HG03432 (cell line): Measurements from ENCODE around the gene SERTAD4.

Experiments
- ATAC-seq: cut with Tn5 transposase; IDR thresholded peaks from one replicate; pipeline ENCODE4 v1.9.1; 2021; ENCODE audit warnings: mild to moderate bottlenecking, moderate library complexity; ENCODE audit not compliant: unreplicated experiment

Gene SERTAD4

DNA sequence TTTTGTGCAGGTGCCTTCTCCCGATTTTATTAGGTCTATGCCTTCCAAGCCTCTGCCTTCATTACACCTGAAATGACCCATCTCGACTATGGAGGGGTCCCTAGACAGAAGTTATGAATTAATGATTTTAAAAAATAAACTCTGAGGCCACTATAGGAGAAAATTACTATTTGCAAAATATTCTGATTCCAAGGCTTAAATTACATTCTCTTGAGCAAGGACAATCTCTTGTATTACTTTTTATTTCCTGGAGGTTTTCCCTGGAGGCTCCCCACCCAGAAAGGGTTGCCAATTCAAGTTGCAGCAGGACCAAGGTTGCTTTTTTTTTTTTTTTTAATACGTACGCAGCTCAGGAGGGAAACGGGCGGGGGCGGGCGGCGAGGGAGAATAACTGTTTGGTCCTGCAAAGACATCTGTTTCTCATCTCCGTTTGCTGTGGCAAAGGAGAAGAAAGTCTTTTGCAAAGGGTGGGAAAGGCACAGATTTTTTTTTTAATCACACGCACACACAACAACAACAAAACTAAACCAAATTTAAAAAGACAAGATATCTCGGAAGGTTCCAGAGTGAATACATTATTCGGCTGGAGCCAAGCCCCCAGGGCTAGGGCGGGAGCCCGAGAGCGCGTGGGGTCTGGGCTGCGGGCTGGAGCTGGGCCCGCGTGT lies 618 bp upstream of the SERTAD4 start:
- no peak for ATAC-seq

DNA sequence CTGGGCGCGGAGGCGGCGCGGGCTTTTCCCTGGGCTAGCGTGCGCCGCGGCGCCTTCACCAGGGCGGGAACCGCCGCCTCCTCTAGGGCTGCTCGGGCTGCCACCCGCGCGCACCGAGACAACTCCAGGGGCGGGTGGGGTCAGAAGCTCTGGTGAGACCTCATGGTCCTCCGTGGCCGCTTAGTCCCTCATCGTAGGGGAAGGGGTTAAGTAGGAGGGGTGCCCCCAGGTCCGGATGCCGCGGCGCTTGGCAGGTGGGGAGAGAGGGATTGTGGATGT lies 559 bp downstream of the SERTAD4 start:
- no peak for ATAC-seq

DNA sequence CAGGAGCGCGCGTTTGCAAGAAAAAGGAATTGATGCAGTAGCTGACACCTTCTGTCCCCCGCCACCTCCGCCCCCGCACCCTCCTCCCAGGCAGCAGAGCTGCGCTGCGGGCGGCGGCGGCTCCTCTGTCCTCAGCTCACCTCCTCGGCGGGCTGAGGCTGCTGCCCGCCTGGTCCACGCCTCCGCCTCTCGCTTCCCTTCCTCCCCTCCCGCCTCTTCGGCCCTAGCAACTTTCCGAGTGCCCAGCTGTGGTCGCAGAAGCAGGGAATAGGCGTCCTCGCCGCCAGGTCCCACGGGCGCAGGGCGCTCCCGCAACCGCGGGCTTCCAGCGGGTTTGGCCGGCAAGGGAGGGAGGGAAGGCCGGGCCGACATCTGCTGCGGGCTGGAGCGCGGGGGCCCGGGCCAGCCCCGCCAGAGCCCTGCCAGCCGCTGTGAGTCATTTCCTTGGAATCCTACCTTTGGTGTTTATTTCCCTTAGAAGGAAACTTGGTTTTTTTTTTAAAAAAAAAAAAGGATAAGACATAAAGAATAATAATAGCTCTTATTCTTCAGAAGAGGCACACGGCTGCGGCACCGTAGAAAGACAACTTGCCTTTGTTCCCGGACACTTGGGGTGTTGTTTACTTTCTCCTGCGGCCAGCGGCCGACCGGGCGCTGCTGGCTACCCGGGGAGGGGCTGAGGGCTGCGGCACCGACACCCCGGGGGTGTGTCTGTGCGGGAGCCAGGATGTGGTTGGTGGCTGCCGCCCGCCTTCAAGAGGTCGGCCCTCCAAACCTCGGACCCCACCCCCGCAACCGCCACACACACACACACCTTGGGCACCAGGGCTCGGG lies 1.1 kb downstream of the SERTAD4 start:
- ATAC-seq: no peak

DNA sequence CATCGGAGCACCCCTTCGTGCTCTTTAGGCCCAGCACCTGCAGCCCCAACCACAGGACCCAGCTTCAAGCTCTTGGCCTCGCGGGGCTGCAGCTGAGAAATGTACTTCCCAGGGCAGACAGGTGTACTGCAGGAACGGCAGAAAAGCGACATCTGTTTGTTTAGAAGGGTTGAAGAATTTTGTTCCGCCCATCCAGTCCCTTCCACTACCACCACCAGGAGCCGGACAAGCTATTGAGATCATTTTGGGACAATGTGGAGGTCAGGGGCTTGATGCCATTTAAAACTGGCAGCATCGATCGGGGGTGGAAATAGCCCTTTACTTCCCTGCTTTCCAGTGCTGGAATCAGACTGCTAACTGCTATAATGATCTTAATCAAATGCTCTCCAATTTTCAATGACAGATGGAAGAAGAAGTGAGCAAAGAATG lies 1.7 kb downstream of the SERTAD4 start:
- ATAC-seq: no peak

DNA sequence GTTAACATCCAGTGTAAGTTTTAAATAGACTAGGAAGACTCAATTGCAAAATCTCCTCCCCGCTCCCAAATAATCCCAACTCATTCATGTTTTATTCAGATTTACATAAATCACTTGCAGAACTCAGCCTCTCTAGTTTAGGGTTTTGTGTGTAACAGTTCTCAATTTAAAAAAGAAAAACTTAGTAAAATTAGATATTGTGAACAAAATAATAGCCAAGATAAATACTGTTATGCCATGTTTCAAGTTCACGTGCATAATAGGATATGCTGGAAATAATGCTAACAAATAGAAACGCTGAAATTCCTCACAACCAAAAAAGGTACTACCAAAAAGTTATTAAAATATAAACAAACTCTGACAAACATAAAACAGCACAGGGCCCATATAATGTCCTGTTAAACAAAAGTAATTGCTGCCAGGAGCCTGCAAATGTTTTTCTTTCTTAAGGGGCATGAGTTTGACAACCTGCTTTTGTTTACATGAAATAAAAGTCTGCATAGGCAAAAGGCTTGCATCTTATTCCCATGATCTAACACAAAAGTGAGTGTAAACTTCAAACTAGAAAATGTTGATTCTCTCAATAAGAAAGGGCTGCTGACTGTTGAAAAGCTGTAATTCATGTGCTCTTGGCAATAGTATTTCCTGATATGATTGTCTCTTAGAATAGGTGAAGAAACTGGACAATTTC lies 2.9 kb downstream of the SERTAD4 start:
- no peak for ATAC-seq

DNA sequence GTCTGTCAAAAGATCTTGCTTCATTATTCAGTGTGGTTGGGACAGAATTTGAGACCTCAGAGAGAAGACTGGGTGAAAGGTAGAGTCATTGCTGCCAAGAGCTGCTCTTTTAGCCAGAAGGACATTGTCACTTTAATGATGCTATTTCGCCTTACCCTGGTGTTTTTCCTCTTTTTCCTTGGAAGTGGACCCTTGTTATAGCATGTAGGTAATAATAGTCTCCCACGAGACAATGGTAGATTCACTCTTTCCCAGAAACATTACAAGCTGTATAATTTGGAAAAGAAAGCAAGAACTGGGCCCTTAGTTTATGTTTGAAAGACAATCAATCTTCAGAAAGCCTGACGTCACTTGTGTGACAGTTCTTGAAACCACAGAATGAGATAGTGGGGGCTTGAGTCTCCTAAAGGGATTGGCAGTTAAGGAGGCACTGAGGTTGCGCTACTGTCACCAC lies 3.8 kb downstream of the SERTAD4 start:
- no peak for ATAC-seq

DNA sequence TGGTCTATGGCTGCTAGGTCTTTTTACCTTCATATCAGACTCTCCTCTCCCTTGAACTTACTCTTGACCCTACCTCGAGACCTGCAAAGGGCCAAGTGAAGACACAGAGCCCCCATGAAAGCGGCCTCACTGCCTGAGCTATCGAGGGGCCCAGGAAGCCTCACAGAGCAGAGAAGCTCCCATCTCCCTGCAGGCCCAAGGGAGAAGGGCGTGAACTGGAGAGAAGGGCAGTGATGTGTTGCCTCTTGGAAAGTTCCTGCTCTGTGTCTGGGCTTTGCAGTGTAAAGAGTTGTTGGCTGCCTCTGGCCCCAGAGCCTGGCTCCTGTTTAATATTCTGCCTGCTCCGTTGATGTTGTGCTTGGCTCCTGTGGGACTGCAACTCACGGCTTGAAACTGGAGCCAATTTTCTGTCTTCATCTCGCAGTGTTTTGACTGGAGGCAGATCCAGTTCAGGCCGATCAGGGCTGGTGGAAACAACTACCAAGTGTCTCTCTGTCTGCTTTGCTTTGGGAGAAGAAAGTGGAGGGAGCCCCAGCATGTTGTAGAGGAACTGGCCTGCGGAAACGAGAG lies 4.3 kb downstream of the SERTAD4 start:
- ATAC-seq: no peak

DNA sequence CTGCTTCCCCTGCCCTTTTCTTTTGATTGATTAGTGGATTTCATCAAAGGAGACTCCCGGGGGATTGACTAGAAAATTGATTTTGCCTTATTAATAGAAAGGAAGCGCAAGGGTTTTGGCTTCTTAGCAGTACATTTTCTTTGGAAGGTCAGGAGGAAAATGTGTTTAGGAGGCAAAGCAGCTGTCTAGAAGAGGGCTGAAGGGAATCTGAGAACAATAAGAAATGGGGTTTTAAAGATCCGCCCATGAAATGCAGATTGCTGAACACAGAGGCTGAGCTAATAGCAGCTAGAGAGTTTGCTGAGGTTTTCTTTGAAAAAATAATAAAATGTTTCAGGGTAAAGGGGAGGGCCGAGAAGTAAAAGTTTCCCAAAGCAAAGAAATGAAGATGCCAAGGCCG lies 4.9 kb downstream of the SERTAD4 start:
- ATAC-seq: no peak

DNA sequence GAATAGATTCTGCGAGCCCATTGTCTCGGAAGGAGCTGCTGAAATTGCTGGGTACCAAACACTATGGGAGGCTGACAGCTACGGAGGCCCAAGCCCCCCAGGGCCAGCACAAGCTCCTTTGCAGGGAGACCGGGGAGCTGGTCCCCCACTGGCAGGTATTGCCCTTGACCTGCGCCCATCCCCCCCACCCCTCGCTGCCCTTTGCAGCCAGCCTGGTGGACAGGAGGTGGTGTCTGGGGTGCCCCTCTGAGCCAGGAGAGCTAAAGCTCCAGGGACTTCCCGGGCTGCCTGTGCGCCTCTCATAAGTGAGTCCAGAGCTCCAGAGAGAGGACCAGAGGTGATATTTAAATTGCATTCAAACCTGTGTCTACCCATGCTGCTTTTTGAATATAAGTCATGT lies 5.4 kb downstream of the SERTAD4 start:
- ATAC-seq: no peak

DNA sequence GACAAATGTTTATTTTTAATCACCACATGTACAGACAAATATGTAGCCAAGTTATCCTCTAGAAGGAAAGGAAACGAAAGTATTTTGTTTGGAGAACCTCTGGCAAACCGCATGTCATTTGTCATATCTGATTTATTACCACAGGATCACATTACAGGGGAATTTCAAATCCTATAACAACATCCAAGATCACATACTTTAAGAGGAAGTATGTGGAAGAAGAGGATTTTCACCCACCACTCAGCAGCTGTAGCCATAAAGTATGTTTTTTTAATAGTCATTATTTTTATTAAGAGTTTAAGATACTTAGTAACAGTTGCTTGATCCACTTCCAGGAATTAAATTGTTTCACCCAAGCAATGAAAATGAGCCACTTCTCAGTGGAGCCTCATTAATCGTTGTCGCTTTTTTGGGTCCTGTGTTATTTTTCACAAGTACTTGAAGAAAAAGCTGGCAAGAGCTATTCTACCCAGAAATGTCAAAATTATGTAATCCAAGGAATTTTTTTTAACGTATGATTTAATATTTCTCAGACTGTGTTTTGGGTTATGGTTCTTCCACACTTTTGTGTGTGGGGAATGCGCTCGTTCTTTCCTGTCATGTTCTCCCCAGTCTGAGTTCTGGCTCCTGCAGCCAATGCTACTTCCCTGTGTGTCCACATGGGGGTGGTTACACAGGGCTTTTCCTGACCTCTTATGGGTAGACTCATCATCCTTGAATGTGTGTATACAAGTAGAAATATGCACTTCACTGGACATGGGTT lies 6.9 kb downstream of the SERTAD4 start:
- ATAC-seq: no peak

DNA sequence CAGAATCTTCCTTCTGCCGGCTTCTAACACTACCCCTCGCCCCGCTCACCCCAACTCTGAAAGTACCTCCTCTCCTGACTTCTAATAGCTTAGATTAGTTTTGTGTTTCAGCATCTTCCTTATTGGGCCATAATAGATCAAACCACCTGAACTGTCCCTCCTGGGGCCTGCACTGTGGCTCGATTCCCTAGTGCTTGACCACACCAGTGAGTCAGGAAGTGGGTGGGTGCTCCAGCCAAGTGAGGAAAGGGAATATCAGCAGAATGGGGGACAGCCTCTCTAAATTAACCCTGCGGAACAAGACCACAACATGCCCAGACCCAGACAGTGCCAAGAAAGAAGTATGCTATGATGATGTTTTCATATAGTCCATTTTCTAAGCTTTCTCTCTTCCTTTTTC lies 8.5 kb downstream of the SERTAD4 start:
- ATAC-seq: no peak

DNA sequence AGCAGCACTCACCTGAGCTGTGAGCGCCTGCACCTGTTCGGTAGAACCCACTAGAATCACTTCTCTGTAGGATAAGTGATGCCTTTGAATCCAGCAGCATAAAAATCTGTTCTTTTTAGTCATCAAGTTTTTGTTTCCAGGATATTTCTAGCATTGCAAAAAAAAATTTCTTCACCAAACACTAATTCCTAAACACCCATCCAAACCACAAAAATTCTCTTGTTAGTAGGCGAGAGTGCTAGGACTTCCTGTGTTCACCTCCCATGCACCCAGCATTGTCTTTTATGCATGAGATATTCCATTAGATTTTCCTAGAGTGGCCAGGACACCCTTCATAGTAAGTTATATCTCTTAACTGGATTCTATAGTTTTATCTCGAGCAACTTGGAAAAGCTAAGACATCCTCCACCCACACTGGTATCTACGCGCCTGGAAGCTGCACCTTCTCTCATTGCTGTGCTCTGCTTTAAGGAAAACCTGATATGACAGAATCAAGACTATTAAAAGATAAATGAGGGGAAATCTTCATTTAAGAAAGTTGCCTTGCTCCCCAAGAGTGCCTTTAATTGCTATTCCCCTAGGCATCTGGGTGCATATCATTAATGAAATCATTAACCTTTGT lies 12.3 kb downstream of the SERTAD4 start:
- ATAC-seq: no peak

DNA sequence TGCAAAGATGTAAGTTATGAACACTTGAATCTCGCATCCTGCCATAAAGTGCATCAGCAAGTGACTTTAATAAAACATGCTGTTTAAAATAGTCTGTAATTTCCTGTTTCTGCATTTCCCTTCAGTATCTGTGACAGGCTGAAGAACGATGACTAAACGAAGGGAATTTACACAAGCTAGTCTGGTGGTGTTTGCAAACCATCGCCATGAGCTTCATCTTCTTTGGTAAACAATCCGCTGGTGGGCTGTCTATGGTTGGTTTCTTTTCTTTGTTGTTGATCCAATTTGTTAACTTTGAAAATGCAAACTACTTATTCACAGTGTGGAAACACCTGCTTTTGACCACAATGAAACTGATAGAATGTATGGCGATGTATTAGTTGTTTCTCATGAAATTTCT lies 13.9 kb downstream of the SERTAD4 start:
- peak; percentile 25 for ATAC-seq

DNA sequence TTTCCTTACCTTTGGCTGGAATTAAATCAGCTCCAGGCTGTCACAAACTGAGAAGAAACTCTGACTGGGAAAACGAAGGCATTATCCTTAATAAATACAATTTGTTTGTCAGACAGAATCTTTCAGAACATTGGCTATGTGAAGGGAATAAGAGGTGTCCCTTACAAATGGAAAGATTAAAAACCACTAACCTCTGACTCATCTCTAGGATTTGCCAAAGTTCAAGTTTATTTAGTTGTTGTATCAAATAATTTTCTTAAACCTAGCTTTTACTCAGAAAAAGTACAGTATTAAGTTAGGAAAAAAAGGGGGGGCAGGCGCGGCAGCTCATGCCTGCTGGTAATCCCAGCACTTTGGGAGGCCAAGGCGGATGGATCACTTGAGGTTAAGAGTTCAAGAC lies 15.7 kb downstream of the SERTAD4 start:
- no peak for ATAC-seq

DNA sequence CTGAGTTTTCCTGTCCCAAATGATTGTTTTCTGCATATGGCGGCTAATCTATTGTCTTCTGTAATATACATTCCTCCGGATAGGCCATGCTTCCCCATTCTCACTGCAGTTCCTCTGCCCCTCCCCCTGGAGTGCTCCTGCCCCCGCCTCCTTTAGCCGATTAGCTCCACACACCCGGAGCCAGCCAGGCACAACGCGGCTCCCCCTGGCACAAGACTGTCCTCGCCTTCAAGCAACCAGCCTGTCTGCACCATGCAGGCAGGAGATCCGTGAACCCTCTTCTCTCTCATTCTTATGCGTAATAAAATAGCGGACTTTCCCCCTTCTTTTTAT lies 18.0 kb downstream of the SERTAD4 start:
- ATAC-seq: peak; percentile 31

DNA sequence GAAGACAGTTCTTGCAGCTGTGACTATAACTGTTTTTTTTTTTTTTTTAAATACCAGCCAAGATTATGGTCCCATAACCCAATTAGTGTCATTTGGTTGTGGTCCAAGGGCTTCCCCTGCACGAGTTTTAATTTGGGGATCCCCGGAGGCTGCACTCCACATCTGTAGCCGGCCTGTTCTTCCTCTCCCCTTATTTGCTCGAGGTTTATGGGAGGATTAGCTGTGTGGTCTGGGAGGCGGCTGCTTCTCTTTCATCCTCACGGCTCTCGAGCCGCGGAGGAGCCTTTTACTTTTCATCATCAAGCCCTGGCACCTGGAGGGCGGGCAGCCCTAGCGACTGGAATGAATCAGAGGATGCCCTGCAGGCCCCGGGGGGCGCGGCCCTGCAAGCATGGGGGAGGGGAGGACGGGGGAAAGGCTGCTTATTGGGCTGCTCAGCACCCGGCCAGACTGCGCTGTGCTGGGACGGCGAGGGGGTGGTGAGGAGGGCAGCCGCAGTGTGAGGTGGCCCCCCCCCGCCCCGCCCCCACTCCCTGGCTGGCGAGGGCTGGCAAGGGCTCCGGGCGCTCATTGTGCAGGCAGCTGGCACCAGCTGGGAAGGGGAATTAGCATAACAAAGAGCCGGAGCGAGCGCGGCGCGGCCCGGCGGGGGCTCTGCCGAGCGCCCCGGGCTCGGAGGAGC lies 18.5 kb downstream of the SERTAD4 start:
- peak; percentile 44 for ATAC-seq

DNA sequence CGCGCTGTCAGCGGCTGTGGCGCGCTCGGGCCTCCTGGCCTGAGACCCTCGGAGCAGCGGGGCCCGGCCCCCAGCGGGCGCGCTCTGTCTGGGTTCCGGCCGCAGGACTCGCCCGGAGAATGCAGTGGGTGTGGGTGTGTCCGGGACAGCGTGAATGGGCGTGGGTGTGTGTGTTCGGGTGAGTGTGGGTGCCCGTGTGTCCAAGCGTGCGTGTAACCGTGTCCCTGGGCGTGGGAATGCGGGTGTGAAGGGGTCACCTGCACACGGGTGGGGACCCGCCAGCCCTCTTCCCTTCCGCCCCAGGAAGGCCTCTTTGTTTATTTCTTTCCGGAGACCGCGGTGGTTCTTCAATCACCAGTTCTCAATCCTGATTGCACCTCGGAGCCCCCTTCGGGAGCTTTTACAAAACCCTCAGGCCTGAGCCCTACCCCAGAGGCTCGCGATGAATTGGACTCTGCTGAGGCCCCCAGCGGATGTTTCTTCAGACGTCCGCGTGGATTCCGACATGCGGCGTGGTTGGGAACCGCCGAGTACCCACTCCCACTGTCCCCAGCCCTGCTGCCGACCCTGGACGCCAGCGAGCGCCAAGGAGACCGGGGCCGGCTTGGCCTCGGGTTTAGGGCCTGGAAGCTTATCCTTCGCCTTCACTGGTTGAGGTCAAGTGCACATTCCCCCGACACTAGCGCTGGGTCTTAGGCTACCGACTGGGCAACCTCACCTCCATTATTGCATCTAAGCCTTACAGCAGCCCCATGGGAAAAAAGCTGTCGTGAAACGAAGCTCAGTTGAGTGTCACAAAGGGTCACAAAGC lies 19.3 kb downstream of the SERTAD4 start:
- ATAC-seq: no peak

DNA sequence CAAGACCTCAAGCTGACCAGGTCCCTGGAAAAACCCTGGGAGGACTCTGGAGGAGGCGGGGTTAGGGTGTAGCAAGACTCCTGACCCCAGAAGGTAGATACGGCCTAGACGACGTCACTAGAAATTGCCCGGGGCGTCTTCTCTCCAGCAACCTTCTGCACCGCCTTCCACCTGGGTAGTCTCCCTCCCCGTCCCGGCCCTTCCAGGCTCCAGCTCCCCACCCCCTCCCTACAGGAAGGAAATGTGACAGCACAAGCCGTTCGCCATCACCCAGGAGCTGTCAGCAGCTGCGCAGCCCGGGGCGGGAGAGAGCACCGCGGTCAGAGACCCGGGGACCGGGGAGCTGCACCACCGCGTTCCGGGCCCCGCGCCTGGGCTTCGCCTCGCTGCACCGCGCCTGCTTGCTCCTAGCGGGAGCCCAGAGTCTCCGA lies 20.0 kb downstream of the SERTAD4 start:
- ATAC-seq: no peak

DNA sequence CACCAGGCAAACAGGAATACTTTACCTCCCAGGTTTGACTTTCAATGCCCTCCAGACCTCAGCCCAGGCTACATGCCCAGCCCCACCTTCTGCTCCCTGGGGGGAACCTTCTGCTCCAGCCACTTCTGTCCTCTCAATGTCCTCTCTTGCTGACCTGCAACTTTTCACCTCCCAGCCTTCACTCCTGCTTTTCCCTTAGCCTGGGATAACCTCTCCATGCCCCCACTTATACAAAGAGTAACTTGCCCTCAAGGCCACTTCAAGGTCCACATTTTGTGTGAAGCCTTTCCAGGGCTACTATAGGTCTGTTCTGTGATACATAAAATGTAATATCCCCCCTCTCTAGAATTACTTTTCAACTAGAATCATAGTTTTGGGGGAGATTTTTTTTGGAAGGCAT lies 21.7 kb downstream of the SERTAD4 start:
- no peak for ATAC-seq
